ENCODE measurements around the gene ANKEF1.

The ANKEF1 gene

DNA sequence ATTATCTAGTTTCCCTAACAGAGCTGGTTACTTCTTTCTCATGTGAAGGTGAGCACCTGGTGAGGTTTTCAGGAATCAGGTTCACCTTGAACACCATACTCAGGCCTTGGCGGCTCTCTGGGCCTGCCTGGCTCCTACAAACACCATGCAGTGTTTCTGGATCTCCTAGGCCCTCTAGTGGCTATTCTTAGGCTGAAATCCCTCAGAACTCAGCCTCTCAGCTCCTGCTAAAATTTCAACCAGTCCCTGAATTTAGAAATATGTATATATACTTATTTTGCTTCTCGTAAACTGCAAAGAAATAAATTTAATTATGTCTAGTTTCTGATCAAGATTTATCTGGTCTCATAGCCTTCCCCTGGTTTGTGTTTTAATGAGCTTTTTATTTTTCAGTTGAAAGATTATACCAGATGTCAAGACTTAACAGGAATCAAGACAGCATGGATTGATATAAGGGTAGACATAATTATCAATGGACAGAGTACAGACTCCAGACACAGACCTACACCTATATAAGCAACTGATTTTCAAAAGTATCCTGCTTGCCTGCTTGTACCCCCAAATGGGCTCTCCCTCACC is 55.9 kb downstream of the ANKEF1 start:
- peak; percentile 53 for DNase-seq

DNA sequence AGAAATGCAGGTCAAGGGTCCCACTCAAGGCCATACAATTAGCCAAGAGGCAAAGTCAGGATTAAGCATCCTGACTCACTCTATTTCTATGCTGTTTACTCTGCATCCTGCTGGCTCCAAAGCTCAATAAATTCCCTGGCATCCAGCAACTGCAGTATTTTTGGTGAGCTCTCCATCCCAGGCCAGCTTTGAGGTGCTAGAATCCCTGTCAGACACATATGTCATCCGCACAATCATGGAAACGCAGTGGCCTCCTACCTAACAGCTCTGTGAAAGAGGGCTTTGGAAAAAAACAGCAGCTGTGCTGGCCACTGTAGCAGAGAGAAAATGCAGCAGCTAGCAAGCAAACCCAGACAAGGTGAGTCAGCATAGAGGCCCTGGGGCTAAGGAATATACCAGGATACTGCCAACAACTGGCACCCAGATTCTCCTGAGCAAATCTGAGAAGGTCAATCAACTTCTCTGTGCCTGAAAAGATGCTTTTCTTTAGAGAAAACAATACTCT is 58.4 kb downstream of the ANKEF1 start:
- DNase-seq, result no peak

DNA sequence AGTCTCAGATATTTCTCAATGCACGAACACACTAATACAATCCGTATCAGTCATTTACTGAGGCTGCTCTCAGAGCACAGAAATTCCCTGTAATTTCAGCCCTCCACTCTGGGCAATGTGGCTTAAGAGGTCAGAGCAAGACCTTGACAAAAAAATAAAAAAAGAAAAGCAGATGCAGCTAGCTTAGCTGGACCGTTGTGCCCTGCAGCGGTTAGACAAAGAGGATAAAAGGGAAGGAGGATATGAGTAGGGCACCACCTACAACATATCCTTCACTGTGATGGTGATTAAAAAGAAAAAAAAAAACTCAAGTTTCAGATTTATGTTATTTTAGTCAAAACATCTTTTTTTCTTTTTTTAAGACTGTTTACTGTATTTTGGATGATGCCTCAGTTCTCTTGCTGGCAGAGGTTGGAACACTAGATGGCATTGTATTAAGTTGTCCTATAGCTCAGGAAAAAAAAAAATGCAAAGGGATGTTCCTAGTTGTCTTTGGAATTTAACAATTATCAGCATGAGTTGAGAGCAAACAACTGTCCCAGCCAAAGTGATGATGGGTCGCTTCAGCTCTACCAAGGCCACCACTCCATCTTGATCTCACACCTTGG is 59.9 kb downstream of the ANKEF1 start:
- no peak for DNase-seq

DNA sequence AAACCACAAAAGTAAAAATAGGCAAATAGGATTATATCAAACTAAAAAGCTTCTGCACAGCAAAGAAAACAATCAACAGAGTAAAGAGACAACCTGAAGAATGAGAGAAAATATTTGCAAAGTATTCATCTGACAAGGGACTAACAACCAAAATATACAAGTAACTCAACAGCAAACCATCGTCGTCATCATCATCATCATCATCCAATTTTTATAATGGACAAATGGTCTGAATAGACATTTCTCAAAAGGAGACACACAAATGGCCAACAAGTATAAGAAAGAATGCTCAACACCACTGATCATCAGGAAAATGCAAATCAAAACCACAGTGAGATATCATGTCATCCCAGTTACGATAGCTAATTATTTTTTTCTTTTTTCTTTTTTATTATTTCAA is 62.0 kb downstream of the ANKEF1 start:
- DNase-seq, result no peak

DNA sequence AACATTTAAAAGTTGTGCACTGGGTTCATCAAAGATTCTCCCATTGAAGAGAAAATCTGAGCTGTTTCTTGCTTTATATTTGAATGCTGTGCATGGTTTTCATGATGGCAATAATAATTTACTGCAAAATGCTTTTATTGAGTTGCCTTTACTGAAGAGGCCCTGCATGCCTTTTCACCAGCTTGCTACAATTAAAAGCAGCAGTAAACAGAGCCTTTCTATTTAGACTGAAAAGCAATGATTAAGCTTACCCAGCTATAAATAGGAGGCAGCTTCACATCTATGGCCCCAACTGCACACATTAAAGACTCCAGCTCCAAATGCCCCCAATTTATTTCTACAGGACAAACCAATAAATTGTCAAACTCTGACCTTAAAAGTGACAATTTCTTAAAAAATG is 70.3 kb downstream of the ANKEF1 start:
- no peak for DNase-seq

Measured in MV-4-11 (cell line).